HK-2 (cell line): ENCODE results near the gene PAEP.

Experiments used
- DNase-seq: peaks from one replicate; pipeline ENCODE4 v3.0.0-alpha.2; 2018; ENCODE audit not compliant: unreplicated experiment

The PAEP gene

DNA sequence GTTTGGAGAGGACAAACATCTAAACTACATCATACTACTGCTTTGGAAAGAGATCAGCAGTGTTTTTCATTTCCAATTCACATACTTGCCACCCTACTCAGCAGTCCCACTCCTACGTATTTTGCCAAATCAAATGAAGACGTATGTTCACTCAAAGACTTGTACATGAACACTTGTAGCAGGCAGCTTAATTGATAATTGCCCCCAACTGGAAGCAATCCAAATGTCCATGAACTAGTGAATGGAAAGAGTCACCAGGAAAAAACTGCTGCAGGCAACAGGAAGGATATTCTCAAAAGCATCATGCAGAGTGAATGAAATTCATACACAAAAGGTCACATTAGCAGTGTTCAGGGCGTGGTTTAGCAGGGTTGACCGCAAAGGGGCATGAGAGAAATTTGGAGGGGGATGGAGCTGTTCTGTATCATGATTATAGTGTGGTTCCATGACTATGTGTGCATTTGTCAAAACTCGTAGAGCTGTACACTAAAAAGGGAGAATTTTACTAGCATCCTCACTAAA is 38.8 kb downstream of the PAEP start:
- DNase-seq: no peak

DNA sequence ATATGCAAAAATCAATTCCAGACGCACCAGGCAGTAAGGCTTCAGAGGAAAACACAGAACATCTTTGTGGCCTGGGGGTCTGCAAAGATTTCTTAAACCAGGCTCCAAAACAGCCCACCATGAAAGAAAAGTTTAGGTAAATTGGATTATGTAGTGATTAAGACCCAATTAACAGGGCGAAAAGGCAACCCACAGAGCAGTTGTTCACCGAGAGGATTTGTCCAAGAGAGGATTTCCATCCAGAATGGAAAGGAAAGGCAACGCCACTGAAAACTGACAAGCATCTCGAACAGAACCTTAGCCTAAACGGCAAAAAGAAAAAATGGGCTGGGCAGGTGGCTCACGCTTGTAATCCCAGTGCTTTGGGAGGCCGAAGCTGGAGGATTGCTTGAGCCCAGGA is 40.4 kb downstream of the PAEP start:
- no peak for DNase-seq

DNA sequence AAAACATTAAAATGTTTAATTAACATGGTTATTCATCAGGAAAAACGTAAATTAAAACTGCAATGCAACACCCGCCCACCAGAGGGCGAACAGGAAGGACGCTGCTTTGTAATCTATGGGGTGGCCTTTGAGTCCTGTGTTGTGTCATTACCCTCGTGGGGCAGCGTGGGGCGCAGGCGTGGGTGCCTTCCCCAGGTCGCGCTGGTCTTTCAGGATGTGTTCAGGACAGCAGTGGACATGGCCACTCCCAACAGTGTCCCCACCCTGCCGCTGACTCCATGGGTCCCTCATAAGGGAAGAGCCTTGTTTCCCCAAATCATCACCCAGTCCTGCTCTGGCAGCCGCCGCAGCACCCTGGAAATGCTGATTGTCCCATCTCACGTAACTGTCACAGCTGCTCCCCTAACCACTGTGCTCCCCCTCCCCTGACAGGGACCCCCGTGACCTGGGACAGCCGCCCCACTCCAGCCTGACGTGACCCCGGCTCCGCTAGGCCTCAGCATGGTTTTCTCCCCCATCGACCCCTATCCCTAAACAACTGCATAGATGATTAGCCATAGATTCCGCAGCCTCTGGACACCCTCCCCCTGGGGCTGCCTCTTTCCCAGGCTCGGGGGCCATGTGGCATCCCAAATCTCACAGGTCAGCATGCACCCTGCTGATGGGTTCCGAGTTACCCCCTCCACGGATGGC is 41.4 kb downstream of the PAEP start:
- DNase-seq: peak; percentile 36

DNA sequence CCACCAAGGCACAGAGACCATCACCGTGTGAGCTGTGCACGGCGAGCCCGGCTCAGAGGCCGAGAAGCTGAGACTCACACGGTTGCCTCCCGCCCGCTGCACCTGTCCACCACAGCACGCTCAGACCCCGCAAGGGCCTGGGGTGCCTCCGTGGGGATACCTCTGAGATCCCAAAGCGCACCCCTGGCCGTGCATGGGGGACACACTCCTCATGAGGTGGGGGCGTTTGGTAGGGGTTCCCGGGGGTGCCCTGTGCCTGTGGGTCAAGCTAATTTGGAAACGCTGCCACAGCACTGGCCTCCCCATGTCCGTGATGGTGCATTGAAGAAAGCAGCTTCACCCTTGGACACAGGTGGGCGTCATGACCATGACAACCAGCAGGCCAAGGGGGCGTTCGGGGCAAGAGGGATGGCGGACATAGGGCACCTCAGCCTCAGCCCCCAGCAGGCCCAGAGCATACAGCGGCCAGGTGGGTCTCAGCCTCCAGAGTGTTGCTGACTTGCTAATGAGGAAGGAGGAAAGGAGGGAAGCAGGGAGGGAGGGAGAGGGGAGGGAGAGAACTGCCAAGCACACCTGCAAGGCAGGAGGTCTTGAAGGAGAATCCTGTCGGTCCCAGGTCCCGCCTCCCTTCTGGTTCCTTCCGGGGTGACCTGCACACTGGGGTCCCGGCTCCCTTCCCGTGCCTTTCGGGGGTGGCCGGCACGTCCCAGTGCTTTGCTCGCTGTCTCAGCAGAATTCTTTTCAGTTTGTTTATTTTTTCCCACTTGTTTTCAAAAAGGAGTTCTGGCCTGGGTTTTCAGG is 43.1 kb downstream of the PAEP start:
- DNase-seq: no peak

DNA sequence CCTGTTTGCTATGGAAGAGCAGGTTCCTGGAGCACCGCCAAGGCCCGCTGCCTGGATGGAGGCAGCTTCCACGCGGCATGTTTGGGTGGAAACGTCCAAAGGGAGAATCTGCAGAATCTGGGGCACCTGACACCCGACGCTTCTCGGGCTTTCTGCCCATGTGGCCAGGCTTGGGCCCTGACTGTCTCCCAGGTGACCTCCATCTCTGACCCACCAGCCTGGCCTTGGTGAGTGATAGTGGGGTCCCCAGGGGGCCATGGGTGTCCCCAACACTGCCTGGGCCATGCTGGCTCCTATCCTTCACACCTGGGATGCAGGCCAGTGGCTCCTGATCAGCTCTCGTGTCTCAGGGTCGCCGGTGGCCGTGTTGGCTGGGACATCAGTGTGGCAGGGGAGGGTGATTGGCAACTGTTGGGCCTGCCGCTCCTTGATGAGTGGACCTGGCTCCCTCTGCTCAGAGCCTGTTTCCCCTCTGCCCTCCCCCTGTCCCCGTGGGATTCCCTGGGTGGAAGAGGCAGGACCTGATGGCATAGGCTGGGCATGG is 43.8 kb downstream of the PAEP start:
- DNase-seq: no peak

DNA sequence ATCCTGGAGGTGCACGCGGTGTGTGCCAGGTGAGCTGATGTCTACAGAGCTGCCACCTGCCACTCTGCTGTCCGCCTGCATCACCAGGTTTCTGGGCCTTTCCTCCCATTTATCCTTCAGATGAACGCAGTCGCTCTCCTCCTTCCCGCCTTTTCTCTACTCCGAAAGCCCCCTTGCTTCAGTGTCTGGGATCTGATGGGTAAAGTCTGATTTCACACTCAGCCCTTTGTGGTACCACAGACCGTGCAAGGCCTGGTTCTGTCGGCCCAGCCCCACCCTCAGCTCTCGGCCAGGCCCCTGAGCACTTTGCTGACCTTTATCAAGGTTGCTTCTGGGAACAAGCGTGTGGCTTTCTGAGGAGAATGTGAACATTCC is 45.3 kb downstream of the PAEP start:
- DNase-seq: no peak

DNA sequence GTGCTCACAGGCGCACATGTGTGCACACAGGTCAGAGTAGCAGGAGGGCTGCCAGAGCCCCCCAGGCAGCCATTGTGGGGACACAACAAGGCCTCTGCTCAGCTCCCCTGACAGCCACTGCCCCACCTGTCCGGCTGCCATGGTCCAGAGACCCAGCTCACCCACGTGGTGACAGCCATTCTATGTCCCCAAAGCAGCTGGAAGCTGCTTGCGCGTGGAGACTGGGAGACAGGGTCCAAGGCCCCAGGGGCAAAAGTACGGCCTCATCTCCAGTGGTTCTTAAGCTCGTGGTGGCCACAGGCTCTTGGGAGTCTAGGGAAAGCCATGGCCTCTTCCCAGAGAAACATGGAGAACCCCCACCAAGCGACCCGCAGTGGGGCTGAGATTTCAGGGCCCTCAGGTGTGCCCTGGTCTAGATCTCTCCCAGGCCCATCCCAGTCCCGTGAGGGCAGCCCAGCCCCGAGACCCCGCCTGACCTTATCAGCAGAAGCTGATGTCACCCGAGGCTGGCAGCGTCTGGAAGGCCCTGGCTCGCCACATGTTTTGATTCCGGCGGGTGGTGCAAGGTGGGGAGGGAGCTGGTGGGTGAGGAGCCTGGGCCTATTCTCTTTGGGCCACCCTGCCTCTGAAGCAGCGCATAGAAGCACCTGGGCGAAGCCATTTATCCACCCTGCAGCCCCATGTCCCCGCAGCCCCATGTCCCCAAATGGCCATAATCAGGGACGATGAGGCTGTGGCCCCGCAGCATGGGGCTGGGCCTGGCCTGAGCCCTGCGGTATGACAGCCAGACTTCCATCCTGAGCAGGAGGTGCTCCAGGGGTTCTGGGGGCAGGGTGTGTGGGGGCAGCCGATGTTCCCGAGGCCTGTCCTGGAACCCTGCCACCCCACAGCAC is 46.1 kb downstream of the PAEP start:
- DNase-seq: no peak

DNA sequence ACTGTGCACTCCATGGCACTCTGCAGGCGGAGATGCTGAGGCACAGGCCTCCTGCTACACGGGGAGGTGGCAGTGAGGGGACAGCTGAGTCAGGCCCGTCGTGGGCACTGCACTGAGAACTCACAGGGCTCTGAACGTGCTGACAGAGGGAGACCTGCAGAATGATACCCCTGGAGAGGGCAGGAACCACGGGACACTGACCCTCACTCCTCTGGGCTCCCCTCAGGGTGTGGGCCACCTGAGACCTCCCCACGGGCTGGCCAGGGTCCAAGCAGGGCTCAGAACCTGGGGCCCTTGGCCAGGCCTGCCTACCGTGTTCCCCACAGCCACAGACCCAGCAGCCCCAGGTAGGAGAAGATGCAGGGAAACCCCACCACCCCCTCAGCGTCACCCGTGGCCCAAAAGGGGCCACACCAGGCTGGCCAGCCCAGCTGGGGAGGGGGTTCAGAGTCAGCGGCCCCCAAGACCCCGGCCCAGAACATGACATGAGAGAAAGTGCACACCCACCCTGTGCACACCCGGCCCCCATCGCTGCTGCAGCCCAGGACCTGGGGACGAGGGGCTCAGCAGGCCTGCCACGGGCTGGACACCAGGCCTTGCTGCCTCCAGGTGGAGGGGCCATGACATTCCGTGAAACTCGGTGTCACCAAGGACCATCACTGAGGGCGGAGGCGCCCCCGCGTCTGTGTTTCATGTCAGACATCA is 46.9 kb downstream of the PAEP start:
- no peak for DNase-seq

DNA sequence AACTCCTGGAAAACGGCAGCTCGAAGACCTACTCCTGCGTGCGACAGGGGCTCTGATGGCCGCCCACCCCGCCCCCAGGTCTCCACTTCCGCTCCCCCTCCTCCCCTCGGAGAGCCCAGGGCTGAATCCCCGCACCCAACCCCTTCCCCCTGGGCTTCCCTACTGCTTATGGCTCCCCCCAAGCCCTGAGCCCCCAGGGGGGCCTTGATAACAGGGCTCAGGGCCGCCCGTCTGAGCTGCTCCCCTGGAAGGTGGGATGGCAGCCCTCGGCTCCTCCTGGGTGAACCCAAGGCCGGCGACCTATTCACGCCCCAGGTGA is 47.4 kb downstream of the PAEP start:
- no peak for DNase-seq

DNA sequence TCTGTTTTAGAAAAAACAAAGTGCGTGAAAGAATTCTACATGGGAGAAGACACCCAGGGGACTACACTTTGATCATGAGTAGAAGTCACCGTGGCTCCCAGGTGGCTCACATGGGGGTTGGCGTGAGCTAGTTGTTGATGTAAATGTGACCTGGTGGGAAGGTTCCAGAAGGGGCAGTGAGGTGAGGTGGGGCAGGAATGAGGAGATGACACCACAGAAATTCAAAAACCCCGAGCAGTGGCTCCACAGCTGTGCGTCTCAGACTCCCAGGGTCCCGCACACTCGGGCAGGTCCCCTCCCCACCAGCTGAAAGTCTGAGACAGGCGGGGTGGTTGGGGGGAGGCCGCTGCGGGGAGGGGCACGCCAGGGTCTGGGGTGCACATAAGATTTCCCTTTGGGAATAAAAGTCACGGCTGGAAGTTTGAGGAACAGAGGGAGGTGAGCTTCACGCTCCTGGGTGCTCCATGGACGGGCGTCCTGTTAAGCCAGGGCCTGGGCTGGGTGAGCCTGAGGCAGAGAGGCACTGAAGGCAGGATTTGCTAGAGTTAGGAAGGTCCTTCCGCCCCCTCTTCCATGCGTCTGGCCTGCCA is 47.9 kb downstream of the PAEP start:
- DNase-seq: no peak

DNA sequence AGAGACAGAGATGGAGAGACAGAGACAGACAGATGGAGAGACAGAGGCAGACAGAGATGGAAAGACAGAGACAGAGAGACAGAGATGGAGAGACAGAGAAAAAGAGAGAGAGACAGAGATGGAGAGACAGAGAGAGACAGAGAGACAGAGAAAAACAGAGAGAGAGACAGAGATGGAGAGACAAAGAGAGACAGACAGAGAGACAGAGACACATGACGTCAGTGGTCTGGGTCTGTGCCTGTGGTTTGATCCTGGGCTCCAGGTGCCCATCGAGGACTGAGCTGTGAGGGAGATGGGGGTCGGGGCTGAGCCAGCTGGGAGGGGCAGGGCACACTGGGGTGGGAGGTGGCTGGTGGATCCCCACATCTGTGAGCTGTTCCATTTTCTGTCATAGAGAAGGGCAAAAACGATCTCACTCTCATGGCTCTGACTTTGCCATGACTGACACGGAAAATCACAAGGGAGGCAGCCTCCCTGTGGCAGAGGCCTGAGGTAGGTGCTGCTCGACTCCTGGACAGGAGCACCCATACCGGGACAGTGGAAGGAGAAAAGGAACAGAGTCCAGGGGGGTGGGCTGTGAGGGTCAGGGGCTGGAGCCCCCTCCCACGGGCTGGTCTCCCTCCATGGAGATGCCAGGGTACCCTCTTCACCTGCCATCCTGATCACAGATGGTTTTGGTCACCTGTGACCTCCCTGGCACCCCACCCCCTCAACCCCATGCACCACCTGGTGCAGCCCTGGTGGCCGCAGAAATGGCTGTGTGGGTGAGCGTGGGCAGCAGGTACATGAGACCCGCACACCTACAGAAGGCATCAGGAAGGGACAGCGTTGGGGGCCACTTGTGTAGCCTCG is 49.0 kb downstream of the PAEP start:
- no peak for DNase-seq

DNA sequence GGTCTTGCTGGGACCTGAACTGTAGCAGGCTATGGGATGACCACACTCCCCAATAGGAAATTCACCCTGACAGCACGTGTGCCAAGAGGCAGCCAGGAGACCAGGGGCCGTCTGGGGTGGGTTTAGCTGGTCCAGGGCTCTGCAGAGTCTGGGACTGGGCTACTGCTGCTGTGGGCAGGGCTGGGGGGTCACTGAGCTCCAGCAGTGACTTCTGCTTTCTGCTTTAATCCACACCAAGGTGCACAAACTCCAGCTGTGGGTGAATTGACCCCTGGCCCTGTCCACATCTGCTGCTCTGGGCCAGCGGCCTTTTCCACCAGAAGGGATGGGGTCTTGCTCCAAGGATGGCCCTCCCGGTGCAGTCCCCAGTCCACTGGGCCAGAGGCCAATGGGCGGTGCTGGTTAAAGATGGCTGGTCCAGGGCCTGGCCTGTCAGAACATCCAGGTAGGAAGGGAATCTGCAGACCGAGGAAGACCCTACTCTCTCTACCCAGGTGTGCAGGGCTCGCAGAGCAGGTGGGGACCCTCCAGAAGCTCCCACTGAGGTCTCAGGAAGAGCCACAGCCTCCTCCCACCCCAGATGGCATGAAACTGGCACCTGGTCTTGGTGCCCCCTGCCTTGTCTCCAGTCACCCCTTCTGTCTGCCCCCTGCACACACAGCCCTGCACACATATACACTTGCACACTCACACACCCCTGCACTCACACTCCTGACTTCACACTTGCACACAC is 49.8 kb downstream of the PAEP start:
- no peak for DNase-seq

DNA sequence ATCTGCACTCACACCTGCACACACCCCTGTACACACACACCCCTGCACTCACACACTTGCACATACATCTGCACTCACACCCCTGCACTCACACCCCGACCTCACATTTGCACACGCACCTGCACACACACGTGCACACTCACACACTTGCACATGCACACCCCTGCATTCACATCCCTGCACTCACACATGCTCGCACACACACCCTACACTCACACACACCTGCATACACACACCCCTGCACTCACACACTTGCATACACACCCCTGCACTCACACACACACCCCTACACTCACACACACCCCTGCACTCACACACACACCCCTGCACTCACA is 50.3 kb downstream of the PAEP start:
- DNase-seq: no peak

DNA sequence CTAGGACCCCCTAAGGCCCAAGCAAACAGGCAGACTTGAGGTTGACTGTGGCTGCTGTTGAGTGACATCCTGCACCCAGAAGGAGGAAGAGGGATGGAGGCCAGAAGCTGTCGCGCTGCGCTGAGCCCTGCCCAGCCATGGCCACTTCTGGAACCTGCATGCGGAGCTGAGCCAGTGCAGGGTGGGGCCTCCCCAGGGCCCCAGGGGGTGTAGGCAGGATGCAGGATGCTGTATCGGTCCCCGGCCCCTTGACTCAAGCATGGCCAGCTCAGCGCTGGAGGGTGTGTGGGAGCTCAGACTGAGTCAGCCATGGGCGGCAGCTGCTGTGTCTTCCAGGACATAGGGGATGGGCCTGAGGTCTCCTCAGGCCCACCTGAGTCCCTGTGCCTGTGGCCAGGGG is 50.9 kb downstream of the PAEP start:
- no peak for DNase-seq

DNA sequence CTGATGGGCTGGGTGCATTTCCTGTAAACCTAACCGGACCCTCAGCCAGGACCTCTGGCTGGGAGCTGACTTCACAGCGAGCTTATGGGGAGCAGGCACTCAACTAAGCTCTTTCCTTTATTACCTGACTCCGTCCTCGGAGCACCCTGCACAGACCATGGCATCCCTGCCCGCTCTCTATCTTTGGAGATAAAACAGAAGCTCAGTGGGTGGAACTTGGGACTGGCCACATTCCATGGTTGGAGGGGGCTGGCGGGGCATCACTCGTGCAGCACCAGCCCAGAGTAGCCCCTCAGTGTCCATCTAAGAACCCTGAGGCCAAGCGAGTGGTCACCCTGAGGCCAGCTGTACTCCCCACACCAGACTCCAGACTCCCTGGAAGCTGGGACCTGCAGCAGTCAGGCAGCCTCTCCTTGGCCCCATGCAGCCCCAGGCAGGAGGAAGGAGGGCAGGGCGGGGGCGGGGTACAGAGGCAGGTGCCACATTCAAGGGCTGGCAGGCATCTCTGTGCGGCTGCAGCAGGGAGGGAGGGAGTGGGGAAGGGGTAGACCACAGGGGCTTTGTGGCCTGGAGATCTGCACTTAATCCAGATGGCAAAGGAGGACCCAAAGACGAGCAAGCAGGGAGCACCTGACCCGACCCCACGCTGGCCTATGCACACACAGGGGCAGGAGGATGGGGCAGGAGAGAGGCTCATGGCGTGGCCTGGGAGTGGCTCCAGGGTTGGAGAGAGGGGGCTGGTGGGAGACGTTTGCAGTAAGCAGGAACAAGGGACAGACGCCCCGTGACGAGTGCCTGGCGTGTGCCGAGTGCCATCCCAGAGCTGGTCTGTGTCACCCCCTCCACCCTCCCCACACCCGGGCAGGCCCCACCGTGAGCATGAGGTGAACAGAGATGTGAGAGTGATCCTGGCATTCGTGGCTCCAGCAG is 51.7 kb downstream of the PAEP start:
- DNase-seq: no peak

DNA sequence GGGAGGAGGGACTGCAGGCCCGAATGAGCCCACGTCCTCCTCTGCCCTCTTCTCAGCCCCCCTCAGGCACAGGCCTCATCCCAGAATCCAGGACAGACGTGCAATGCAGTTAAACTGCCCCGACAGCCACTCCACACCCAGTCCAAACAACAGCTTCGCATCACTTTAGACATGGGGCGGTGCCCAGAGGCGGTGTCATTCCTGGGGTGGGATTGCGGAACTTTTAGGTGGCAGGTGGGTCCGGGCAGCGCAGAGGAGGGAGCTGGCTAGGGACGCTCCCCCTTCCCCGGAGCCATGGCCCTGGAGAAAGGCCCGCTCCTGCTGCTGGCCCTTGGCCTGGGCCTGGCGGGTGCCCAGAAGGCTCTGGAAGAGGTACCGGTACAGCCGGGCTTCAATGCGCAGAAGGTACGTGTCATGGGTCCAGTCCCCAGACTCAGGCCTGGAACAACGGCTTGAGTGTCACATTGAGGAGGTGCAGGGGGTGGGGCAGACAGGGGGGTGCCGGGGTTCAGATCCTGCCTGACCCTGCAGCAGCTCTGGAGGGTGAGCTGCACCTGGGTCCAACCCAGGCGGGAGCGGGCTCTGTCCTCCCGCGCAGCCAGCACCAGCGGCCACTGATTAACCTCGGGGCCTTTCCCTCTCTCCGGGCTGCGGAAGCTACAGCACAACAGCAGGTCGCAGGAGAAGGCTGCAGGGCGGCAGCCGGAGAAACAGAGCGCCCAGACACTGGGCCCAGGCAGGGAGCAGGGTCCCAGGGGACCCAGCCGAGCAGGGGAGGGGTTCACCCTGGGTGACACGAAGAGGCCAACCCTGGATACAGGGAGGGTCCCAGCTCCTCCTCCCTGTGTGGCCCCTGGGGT is 52.6 kb downstream of the PAEP start:
- no peak for DNase-seq

DNA sequence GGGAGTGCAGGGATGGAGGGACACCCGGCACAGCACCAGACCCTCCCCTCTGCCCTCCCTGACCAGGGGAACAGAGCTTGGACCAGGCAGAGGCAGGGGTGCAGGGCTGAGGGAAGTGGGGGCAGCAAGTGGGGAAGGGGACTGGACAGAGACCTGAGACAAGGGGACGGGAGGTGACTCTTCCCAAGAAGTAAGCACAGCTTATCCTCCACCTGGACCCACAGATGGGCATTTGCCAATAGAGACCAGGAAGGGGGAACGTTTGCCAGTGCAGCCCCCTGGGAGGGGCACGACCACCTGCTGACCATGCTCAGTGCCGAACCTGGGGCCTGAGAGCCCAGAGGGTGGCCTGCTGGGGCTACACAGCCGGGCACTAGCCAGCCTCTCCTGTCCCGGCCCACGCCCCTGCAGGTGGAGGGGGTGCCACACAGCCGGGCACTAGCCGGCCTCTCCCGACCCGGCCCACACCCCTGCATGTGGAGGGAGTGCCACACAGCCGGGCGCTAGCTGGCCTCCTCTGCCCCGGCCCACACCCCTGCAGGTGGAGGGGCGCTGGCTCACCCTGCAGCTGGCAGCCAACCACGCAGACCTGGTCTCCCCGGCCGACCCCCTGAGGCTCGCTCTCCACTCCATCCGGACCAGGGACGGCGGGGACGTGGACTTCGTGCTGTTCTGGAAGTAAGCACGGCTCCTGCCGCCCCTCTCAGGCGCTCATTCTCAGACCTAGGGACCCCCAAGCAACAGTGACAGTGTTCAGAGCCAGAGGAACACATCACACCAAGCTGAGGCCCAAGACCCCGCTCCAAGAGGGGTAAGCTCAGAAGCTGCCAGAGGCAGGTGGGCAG is 53.5 kb downstream of the PAEP start:
- DNase-seq: no peak
